GM19463 (cell line): ENCODE results near the gene TMEM107.

Source experiments
- ATAC-seq: cut with Tn5 transposase; IDR thresholded peaks from one replicate; pipeline ENCODE4 v1.9.1; 2021; ENCODE audit warnings: mild to moderate bottlenecking, moderate library complexity; ENCODE audit not compliant: unreplicated experiment

Gene TMEM107

GRCh38 chr17:8151641-8152111 lies 24.5 kb downstream of the TMEM107 start:
- ATAC-seq, result no peak

DNA sequence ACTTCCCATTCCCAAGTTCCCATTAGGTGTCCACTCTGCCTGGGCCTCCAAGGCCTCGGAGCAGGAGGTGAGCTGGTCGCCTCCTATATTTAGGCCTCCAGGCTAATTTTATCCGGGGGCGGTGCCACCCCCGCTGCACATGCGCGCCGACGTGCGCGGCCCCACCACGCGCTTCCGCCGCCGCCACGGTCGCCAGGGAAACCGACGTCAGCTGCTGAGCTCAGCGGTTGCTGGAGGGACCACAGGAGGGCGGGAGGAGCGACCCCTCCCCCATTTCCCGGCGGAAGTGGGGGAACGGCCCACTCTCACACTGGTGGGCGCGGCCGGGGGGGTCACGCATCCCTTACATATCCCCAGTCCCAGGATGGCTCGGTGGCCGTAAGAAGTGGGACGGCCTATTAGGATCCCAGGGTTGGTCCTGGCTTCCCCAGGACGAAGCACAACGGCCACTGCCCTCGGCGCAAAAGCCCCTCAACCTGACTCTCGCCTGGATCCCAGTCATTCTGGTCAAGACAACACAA lies 25.0 kb downstream of the TMEM107 start:
- ATAC-seq, result peak; percentile 34

- ATAC-seq, result no peak
Measured at GRCh38 chr17:8150194-8151119, 25.7 kb downstream of the TMEM107 start.

DNA sequence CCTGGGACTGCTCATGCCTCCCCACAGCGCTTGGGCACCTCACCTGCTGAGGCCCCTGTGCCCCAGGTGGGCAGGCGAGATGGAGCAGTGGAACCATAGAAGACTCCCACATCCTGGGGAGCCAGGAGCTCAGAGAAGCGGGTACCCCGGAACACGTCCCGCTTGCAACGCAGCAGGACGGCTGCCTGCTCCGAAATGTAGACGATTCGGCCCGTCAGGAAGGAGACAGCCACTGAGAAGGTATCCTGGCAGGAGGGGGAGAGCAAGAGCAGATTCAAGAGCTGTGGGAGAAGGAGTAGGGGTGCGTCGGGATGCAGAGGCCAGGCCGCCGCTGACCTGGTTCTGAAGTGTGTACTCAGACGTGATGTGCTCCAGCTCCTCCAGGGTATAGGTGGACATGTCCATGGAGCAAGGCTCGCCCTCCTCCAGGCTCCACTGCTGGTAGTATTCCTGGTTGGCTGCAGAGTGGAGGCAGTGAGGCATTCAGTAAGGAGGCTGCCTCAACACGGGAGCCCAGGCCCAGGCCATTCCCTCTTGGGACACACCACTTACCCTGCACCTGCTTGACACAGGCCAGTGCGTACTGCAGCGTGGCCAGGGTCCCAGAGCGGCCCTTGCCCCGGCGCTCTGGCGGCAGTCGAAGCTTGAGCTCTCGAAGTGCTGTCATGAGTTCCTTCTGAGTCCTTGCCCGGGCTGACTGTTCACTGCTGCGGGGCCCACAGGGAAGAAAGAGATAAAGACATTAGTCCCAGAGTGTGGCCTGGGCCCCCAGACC lies 26.6 kb downstream of the TMEM107 start:
- no peak for ATAC-seq

- no peak for ATAC-seq
Measured at GRCh38 chr17:8148560-8148959, 27.6 kb downstream of the TMEM107 start.

- no peak for ATAC-seq
Measured at GRCh38 chr17:8147805-8148404, 28.3 kb downstream of the TMEM107 start.

DNA sequence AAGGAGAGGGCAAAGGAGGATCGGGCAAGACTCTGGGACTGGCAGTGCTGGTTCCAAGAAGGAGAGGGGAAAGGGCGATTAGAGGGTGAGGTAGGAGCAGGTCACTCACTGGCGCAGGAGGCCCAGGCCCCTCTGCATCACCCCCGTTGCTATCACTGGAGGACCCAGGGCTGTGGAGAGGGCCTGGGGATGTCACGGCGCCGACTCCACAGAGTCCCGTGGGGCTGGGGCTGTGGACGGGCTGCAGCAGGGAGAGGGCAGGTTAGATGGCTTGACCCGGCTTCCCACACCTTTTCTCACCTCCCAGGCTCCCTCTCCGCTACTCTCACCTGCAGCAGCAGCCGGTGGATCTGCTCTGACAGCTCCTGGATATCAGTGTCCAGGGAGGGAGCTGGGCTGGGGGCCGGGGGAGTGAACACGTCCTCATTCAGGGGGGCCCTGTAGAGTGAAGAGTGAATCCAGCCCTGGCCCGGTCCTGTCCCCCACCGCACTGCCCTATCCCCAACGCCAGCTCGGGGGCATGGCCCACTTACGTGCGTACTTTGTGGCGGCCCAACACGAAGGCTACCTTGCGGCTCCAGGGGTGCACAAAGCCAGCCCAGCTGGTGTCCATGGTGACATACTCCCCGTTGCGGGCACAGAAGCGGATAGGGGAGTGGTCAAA lies 28.9 kb downstream of the TMEM107 start:
- ATAC-seq, result no peak

DNA sequence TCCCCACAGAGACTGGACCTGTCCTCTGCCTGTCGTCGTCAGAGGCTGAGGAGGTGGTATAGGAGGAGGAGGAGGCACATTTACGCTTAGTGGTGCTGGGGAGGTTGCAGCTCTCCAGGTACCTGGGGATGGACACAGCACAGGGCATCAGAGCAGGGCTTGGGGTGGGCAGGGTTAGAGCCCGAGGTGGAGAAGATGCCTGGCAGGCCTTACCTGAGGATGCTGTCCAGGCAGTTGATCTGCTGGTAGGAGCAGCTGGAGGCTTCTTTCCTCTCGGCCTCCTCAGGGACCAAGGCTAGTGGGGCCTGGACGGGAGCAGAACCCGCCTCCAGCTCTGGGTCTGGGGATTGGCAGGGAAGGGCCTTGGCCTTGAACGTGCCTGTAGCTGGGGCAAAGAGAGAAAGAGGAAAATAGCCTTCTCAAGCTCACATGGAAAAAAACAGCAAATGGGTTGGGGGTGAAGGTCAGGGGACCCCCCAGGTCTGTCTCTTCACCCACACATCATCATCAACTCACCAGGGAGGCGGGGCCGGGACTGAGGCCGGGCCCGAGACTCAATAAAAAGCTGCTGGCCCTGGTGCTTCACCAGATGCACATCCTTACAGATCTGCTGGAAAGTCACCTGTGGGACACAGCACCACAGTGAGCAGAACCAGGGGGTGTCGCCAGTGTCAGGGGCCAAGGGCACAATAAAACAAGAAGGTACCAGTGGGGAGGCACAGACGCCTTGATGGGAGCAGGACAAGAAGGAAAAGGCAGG lies 29.6 kb downstream of the TMEM107 start:
- no peak for ATAC-seq

GRCh38 chr17:8145811-8146210 lies 30.4 kb downstream of the TMEM107 start:
- no peak for ATAC-seq

- ATAC-seq, result no peak
Measured at GRCh38 chr17:8144401-8145231, 31.6 kb downstream of the TMEM107 start.

- no peak for ATAC-seq
Measured at GRCh38 chr17:8143581-8144400, 32.4 kb downstream of the TMEM107 start.

DNA sequence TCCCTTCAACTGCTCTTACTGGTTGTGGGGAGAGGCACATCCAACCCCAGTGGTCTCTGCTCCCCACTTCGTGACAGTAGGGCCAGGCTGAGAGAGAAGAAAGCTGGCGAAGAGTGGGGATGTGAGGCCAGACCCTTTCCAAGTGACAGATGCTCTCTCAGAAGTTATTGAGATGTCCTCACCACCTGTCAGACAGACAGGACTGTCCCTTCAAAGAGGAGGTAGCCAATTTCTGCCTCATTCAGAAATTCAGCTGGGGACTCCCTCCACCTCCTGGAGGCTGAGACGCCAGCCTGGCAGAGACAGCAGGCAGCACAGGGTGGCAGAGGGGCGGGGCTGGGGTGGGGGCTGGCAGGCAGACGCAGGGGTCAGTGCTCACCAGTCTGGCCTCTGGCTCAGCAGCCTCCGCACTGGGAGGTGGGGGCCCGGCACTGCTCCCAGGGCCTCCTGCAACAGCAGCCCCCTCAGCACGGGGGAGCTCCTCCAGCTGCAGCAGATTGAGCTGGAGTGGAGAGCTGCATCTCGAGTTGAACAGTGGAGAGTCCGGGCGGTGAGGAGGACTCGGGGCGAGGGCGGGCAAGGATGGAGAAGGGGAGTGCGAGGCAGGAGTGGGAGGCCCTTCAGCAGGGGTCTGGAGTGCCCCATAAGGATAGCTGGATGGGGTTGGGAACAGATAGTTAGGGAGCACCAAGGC lies 33.1 kb downstream of the TMEM107 start:
- ATAC-seq, result no peak

DNA sequence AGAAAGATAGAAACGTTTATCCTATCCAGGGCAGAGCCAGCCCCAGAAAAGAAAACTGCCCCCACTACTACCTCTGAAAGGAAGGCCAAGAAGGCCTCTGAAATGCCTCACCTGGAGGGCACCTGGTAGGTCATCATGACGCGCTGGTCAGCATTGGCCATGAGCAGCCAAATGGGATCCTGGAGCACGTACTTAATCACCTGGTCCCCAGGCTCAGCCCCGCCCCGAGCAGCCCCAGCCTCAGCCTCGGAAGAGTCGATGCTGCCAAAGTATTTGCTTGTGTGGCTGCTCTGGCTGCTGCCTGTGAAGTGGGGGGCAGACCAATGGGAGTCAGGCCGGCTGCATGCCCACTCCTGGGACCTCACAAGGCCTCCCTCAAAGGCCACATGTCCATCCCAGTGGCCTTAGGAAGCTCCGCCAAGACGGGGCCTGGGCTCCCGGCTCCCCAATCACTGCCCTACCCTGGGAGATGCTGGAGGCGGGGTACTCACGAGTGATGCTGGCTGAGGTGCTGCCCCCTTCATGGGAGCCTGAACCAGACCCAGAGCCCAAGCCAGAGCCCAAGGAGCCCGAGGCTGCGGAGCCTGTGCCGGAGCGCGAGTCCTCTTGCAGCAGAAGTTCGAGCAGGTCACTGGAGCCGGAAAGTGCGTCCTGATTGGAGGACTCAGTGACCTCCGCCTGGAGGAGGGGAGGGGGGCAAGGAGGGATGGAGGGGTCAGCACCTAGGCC lies 33.9 kb downstream of the TMEM107 start:
- ATAC-seq, result no peak

DNA sequence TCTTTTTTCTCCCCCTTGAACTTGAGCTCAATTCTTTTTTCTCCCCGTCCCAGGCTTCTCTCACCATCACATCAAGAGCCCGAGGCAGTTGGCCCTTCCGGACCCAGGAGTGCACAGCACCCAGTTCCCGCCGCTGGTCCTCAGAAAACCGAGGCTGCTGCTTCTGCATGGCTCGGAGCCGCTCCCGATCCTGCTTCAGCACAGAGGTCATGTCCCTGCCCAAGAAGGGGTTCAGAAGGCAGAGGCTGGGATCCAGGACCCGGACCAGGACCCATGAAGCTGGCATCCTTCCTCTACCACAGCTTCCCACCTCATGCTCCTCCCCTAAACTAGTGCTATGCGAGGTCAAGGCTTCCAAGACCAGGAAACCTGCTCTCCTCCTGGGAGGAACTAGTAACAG lies 34.4 kb downstream of the TMEM107 start:
- no peak for ATAC-seq

- no peak for ATAC-seq
Measured at GRCh38 chr17:8141045-8141444, 35.1 kb downstream of the TMEM107 start.

DNA sequence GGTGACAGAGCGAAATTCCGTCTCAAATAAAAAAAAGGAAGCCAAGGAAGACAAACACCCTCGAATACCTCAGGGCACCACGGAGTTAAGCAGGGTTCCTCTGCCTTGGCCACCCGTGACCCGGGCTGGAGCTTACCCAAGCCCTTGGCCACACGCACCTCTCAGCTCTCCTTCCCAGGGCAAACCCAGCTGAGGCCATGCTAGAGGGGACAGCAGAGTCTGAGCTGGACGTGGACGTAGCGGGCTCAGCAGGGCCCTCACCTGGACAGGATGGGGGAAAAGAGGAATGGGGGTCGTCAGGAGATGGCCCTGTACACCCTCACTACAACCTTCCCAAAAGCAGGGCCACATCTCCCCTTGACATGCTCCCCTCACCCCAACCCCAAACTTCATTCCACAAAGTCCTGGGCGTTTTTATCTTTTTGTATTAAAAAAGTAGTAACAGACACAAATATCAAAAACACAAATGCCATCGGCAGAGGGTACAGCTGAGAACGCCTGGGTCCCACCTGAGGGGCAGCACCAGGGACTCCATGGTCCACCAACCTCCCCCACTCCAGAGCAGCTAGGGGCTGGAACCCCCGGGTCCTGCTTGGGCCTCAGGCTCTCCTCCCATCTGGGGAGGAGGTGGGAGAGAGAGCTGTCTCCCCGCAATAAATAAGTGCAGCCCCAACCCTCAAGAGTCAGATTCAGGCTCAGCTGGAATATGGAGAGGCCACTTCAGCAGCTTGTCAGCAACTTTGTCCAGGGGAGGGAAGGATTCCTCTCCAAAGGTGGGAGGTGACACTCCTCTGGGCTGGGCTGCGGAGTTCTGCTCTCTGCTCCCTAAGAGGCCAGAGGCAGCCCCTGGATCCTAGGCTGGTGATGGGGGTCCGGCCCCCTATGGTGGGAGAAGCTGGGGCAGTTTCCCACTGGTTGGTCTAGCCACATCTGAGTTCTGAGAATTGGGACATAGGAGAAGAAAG lies 35.8 kb downstream of the TMEM107 start:
- ATAC-seq, result no peak
